GM23248 (cell line): ENCODE results near the gene NRCAM.

ENCODE experiments used
- EZH2 ChIP-seq: fragments of 200-600 bp; sonication (generic); IDR thresholded peaks from 2 replicates; pipeline ENCODE4 v1.6.1; 2018; ENCODE audit warnings: antibody characterized with exemption, mild to moderate bottlenecking; ENCODE audit not compliant: insufficient read depth, poor library complexity, severe bottlenecking
- EZH2phosphoT487 ChIP-seq: fragments of 200-600 bp; sonication (generic); IDR thresholded peaks from 2 replicates; pipeline ENCODE4 v1.6.1; 2018; ENCODE audit warnings: antibody characterized with exemption, moderate library complexity, mild to moderate bottlenecking, low read depth; ENCODE audit not compliant: insufficient read depth

- TF ChIP-seq EZH2, result no peak
- TF ChIP-seq EZH2phosphoT487, result no peak
These were observed 7.4 kb downstream of the NRCAM start for GRCh38 chr7:108448584-108449505.
